NCI-H2081 treated with DMSO at 0.1 percent for 48 hours (cell line): ENCODE data around the gene STAT1.

Source experiments
- DNase-seq: peaks from one replicate; lab custom pipeline; 2025; lab: John Stamatoyannopoulos, UW

Gene STAT1

GRCh38 chr2:190959911-190960788 is 53.8 kb downstream of the STAT1 start:
- no peak for DNase-seq

DNA sequence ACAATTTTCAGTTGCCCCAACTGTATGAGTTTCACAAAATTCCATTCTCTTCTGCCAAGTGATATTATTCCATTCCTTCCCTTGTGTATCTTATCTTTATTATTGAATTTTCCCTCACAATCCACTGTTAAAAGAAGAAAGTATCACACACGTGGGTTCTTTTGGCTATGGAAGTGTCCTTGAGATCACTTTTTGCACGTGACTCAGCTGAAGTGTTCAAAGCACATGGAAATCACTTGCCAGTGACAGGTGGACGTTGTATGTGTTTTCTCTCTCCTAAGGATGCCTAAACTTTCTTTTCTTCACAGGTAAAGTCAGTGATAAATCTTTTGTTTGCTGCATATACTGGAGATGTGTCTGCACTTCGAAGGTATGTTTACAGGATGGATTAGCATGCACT is 60.7 kb downstream of the STAT1 start:
- DNase-seq = no peak

- DNase-seq = no peak
Measured at GRCh38 chr2:190950566-190950991, 63.4 kb downstream of the STAT1 start.

DNA sequence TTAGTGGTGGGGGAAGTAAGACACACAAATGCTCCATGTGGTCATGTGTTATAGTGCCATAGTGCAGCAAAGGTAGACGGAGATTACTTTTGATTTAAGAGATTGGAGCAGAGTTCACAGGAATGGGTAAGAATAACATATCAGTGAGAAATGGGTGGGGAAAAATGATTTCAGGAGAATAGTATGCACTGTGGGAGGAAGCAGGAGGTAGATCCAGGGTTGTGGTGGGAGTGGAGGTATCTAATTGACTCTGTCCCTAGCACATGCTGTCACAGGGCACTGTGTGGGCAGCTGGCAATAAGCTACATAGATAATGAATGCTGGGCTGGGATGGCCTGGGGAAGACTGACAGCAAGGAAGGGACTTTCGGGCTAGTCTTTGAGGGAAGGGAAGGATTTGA is 65.3 kb downstream of the STAT1 start:
- DNase-seq = no peak

GRCh38 chr2:190947711-190948251 is 66.2 kb downstream of the STAT1 start:
- no peak for DNase-seq

DNA sequence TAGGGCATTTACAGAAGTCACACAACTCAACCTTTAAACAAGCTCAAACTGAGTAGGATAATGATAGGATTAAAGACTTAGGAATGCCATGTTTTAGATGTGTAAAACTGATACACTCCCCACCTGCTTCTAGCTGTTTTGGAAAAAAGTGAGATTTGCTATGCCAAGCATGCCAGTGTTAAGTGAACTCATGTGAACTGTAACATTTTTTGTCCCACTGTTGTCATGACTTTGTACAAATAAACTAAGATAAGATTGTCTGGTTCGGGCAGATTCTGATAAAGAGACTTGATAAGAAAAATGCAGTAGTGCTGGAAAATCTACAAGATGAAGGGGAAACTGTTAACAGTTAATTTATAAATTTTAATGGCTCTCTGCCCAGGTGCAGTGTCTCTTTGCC is 66.8 kb downstream of the STAT1 start:
- DNase-seq = no peak

- no peak for DNase-seq
Measured at GRCh38 chr2:190943706-190944105, 70.3 kb downstream of the STAT1 start.

DNA sequence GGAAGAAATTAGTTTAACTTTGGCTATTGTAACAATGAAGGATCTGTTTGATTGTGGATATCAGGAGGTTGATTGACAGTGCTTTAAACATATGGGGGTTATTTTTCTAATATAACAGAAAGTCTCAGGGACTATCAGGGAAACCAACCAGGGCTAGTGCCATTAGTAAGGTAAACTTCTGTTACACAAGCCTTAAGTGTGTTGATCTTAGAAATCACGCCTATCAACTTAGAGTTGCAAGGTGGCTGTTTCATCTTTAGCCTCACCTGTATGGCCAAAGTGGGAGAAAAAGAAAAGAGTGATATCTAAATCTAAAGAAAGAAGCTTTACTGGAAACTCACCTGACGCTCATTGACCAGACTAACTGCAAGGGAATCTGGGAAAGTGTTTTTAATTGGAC is 71.3 kb downstream of the STAT1 start:
- no peak for DNase-seq

DNA sequence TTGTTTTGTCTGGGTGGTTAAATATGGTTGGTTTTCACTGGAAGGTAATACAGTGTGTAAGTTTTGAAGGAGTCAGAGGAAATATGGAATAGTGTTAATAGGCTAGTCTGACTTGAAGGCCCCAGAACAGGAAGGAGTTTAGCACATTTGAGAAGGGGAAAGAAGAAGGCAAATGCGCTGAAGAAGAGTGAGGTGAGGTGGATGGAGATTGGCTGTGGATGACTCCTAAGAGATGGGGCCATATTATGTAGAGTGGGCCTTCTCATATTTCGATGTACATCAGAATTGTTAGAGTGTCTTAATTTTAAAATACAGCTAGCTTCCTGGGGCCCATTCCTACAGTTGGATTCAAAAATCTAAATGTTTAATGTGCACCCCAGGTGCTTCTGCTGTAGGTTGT is 72.4 kb downstream of the STAT1 start:
- no peak for DNase-seq

- no peak for DNase-seq
Measured at GRCh38 chr2:190940454-190940853, 73.5 kb downstream of the STAT1 start.

GRCh38 chr2:190938771-190939335 is 75.1 kb downstream of the STAT1 start:
- DNase-seq = no peak

DNA sequence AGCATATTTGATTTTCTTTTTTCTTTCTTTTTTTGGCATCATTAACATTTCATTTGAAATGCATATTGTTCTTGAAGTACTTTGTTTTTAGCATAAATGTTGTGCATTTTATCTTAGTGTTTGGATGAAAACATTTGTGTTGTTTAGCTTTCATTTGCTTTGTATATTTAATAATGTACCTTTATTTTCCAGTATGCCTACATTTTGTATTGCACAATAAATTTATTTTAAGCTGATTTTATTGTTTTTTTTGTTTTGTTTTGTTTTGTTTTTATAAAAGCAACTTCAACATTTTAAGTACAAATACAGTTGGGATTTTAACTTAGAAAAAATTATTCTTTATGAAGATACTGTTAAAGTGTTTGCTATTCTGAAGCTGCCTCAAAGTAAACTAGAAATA is 78.9 kb downstream of the STAT1 start:
- DNase-seq = no peak

DNA sequence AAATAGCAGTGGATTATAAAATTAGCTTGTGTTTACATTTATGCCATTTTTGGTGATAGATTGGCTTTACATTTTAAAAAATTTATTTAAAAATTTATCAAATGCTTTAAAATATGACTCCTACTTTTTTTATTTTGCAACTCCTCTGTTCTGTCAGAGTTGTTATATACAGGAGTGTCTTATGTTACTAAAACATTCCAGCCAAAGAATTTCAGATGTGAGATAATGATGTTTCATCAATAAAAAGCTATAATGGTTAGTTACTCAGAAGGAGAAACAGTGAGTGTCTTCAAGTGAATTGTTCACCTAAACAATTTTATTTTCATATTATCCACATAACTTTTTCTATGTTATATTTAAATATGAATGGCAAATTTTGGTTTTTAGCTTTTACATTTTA is 80.6 kb downstream of the STAT1 start:
- DNase-seq = no peak

GRCh38 chr2:190932514-190932913 is 81.5 kb downstream of the STAT1 start:
- no peak for DNase-seq

DNA sequence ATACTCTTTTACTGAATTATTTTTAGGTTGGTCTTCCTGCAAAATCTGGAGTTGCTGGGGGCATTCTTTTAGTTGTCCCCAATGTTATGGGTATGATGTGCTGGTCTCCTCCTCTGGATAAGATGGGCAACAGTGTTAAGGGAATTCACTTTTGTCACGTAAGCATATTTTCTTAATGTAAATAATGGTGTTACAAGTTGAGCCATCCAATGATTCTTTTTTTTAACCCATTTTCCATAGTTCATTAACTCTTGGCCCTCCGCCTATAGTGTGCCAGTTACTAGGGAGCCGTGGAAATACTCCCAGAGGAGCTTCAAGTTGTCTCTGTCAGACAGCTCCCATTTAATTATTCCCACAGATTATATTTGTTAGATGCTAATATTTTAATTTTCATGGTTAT is 83.6 kb downstream of the STAT1 start:
- DNase-seq = no peak

GRCh38 chr2:190929919-190930318 is 84.1 kb downstream of the STAT1 start:
- no peak for DNase-seq

GRCh38 chr2:190927301-190927700 is 86.7 kb downstream of the STAT1 start:
- DNase-seq = no peak

- DNase-seq = no peak
Measured at GRCh38 chr2:190922376-190922775, 91.6 kb downstream of the STAT1 start.

DNA sequence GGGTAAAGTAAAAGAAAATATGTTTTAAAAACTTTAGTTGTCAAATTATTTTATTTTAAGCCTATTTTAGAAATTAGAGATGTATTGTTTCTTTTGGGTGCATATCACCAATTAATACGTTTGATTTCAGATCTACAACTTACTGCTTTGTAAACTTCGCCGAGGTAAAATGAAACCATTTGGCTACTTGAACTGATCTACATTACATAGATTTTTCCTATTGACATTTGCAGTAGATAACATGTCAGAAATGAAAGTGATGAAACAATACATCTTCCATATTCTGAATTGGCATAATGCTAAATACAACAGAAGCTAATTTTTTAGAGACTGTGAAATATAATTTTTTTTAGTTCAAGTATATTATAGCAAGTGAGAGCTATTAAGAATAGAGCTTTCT is 93.9 kb downstream of the STAT1 start:
- DNase-seq = no peak
